Parathyroid adenoma (tissue), 2 donors: ENCODE results near the gene HGD.

Experiments
- H2AFZ ChIP-seq: fragments of 300-600 bp; sonication (generic); one replicate; pipeline ENCODE4 v1.7.0; 2017; ENCODE audit warnings: antibody characterized with exemption, mild to moderate bottlenecking
- H3K27ac ChIP-seq: fragments of 300-600 bp; sonication (generic); one replicate; pipeline ENCODE4 v1.7.0; 2017
- H3K27me3 ChIP-seq: fragments of 300-600 bp; sonication (generic); one replicate; pipeline ENCODE4 v1.7.0; 2017; ENCODE audit warnings: low read length; ENCODE audit not compliant: control insufficient read depth, insufficient read depth
- H3K36me3 ChIP-seq: fragments of 300-600 bp; sonication (generic); one replicate; pipeline ENCODE4 v1.7.0; 2017; ENCODE audit warnings: low read length; ENCODE audit not compliant: control insufficient read depth, insufficient read depth
- H3K4me1 ChIP-seq: fragments of 300-600 bp; sonication (generic); one replicate; pipeline ENCODE4 v1.7.0; 2017; ENCODE audit warnings: control low read depth
- H3K4me2 ChIP-seq: fragments of 300-600 bp; sonication (generic); one replicate; pipeline ENCODE4 v1.7.0; 2017; ENCODE audit warnings: low read length
- H3K4me3 ChIP-seq: fragments of 300-600 bp; sonication (generic); one replicate; pipeline ENCODE4 v1.7.0; 2017; ENCODE audit warnings: low read depth, low read length
- H3K79me2 ChIP-seq: fragments of 300-600 bp; sonication (generic); one replicate; pipeline ENCODE4 v1.7.0; 2017; ENCODE audit warnings: control low read depth
- H3K9ac ChIP-seq: fragments of 300-600 bp; sonication (generic); one replicate; pipeline ENCODE4 v1.7.0; 2017; ENCODE audit warnings: mild to moderate bottlenecking
- H3K9me3 ChIP-seq: fragments of 300-600 bp; sonication (generic); one replicate; pipeline ENCODE4 v1.7.0; 2017; ENCODE audit warnings: low read length; ENCODE audit not compliant: control insufficient read depth
- CTCF ChIP-seq: fragments of 300-600 bp; sonication (generic); IDR thresholded peaks from one replicate; pipeline ENCODE4 v1.7.0; 2017; ENCODE audit warnings: antibody characterized with exemption, mild to moderate bottlenecking
- donor health status: primary hyperparathyroidism.

Gene HGD

DNA sequence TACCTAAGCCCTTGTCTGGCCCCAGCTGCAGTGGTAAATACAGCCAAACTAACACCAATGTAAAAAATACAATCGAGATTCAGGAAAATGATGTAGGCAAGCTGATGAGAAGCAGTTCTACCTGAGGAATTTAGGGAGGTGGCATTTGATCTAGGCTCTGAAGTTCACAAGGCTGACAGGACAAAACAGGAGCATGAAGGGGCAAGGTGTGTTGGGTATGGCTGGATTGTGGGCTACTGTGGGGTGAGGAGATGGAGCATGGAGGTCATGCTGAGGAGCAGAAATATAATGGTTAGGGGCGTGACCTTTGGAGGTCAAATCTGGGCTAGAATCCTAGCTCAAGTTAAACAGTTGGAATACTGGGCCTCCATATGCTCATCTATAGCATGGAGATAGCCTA is 79.4 kb downstream of the HGD start:
- H3K79me2 ChIP-seq: peaks cover under 1% of the 10 kb centered on the region
- H3K9me3 ChIP-seq: no peaks in the 10 kb centered on the region
- TF ChIP-seq CTCF: no peak
- H3K27ac ChIP-seq: no peak overlapping the region
- H3K36me3 ChIP-seq: no peaks in the 10 kb centered on the region
- peaks cover 24% of the 10 kb centered on the region for H3K4me1 ChIP-seq
- H3K27me3 ChIP-seq: no peaks in the 10 kb centered on the region
- no peak overlapping the region for H3K9ac ChIP-seq
- no peak overlapping the region for H2AFZ ChIP-seq
- H3K4me3 ChIP-seq: no peak overlapping the region
- H3K4me2 ChIP-seq: no peak overlapping the region

GRCh38 chr3:120601554-120601953 is 80.5 kb downstream of the HGD start:
- peaks cover 31% of the 10 kb centered on the region for H3K4me1 ChIP-seq
- TF ChIP-seq CTCF: no peak
- H3K27me3 ChIP-seq: no peaks in the 10 kb centered on the region
- no peak overlapping the region for H3K9ac ChIP-seq
- no peak overlapping the region for H2AFZ ChIP-seq
- no peaks in the 10 kb centered on the region for H3K9me3 ChIP-seq
- H3K4me2 ChIP-seq: no peak overlapping the region
- H3K27ac ChIP-seq: no peak overlapping the region
- peaks cover 8% of the 10 kb centered on the region for H3K79me2 ChIP-seq
- no peak overlapping the region for H3K4me3 ChIP-seq
- no peaks in the 10 kb centered on the region for H3K36me3 ChIP-seq

- H3K36me3 ChIP-seq: no peaks in the 10 kb centered on the region
- H3K27ac ChIP-seq: no peak overlapping the region
- no peak overlapping the region for H2AFZ ChIP-seq
- H3K4me3 ChIP-seq: no peak overlapping the region
- no peak overlapping the region for H3K9ac ChIP-seq
- TF ChIP-seq CTCF: no peak
- H3K4me1 ChIP-seq: peaks cover 26% of the 10 kb centered on the region
- H3K27me3 ChIP-seq: no peaks in the 10 kb centered on the region
- peaks cover 8% of the 10 kb centered on the region for H3K79me2 ChIP-seq
- peak overlapping the region; percentile 15 for H3K4me2 ChIP-seq
- H3K9me3 ChIP-seq: no peaks in the 10 kb centered on the region
Measured at GRCh38 chr3:120599211-120599610, 82.8 kb downstream of the HGD start.

DNA sequence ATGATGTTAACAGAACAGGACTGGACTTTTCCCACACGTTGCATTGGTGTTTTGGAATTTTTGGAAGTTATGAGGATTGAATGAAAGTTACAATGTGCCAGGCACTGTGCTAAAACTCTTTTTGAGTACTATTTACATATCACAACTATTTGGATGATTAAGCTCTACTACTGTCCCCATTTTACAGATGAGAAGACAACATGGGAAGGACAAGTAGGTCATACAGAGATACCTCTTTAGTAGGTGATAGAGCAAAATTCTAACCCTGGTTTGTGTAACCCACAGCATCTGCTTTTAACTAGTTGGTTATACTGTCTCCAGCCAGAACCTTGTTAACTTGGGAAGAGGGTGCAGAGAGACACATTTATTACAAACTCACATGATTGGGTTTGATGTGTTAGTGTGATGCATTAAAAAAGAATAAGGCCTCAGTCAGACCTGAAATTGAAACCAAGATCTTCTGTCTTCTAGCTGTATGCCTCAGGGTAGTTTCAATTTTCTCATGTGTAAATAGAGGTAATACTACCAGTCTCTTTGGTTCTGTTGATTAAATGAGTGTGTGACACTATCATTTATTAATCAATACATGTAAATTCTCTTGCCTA is 84.5 kb downstream of the HGD start:
- no peak overlapping the region for H2AFZ ChIP-seq
- no peaks in the 10 kb centered on the region for H3K36me3 ChIP-seq
- H3K27ac ChIP-seq: peak overlapping the region; percentile 9
- H3K9ac ChIP-seq: no peak overlapping the region
- peaks cover 23% of the 10 kb centered on the region for H3K4me1 ChIP-seq
- peak overlapping the region; percentile 54 for H3K4me2 ChIP-seq
- H3K27me3 ChIP-seq: no peaks in the 10 kb centered on the region
- TF ChIP-seq CTCF: no peak
- H3K4me3 ChIP-seq: peak overlapping the region; percentile 58
- H3K79me2 ChIP-seq: peaks cover 8% of the 10 kb centered on the region
- H3K9me3 ChIP-seq: no peaks in the 10 kb centered on the region

- Histone ChIP-seq H2AFZ (peak overlapping the region; percentile 90), H3K4me2 (peak overlapping the region; percentile 87), H3K27me3 (no peaks in the 10 kb centered on the region), H3K4me1 (peaks cover 23% of the 10 kb centered on the region), H3K79me2 (peaks cover 8% of the 10 kb centered on the region), H3K27ac (peak overlapping the region; percentile 79), H3K9ac (peak overlapping the region; percentile 73), H3K4me3 (peak overlapping the region; percentile 97), H3K36me3 (no peaks in the 10 kb centered on the region), H3K9me3 (no peaks in the 10 kb centered on the region)
- TF ChIP-seq CTCF: no peak
Measured at GRCh38 chr3:120596853-120597223, 85.2 kb downstream of the HGD start.
